Endothelial cell (in vitro differentiated cells): Measurements from ENCODE around the gene KRABD2.
A peak's percentile ranks its signal among the peaks of the same experiment; 100 is the strongest.
"Not testable (repeated sequence)": the region's sequence is repeated elsewhere in the genome, so short reads cannot be mapped to it uniquely, and the experiment has no call there.

Source experiments
- DNase-seq: peaks from one replicate; pipeline ENCODE4 v3.0.0; 2021; ENCODE audit warnings: low spot score
- H3K27ac Mint-ChIP-seq: one replicate; pipeline ENCODE4 v1.8.0; 2021; ENCODE audit warnings: mixed read lengths, inconsistent platforms; ENCODE audit not compliant: unreplicated experiment
- H3K27me3 Mint-ChIP-seq: one replicate; pipeline ENCODE4 v1.8.0; 2021; ENCODE audit warnings: mild to moderate bottlenecking, moderate library complexity, mixed read lengths, inconsistent platforms; ENCODE audit not compliant: unreplicated experiment
- H3K36me3 Mint-ChIP-seq: one replicate; pipeline ENCODE4 v1.8.0; 2021; ENCODE audit warnings: mild to moderate bottlenecking, low read depth, mixed read lengths, inconsistent platforms; ENCODE audit not compliant: unreplicated experiment
- H3K4me1 Mint-ChIP-seq: one replicate; pipeline ENCODE4 v1.8.0; 2021; ENCODE audit warnings: mild to moderate bottlenecking, mixed read lengths, inconsistent platforms; ENCODE audit not compliant: unreplicated experiment
- H3K4me3 Mint-ChIP-seq: one replicate; pipeline ENCODE4 v1.8.0; 2021; ENCODE audit warnings: mild to moderate bottlenecking, mixed read lengths, inconsistent platforms; ENCODE audit not compliant: unreplicated experiment
- H3K9me3 Mint-ChIP-seq: one replicate; pipeline ENCODE4 v1.8.0; 2021; ENCODE audit warnings: mixed read lengths, inconsistent platforms; ENCODE audit not compliant: unreplicated experiment
- CTCF ChIP-seq: fragments of 200-600 bp; sonication (generic); IDR thresholded peaks from one replicate; pipeline ENCODE4 v1.5.0; 2021; ENCODE audit warnings: antibody characterized with exemption; ENCODE audit not compliant: unreplicated experiment

KRABD2 gene

GRCh38 chr17:8382052-8382879 lies 5.8 kb upstream of the KRABD2 start:
- H3K4me3 Mint-ChIP-seq: peak overlapping the region; percentile 100
- no peak for DNase-seq
- H3K27ac Mint-ChIP-seq: peak overlapping the region; percentile 94
- H3K9me3 Mint-ChIP-seq: no peaks in the 10 kb centered on the region
- peaks cover 44% of the 10 kb centered on the region for H3K4me1 Mint-ChIP-seq
- no peak for TF ChIP-seq CTCF
- H3K36me3 Mint-ChIP-seq: peaks cover 22% of the 10 kb centered on the region
- peaks cover 18% of the 10 kb centered on the region for H3K27me3 Mint-ChIP-seq

GRCh38 chr17:8380049-8380448 lies 3.5 kb upstream of the KRABD2 start:
- Mint-ChIP-seq H3K27ac (no peak overlapping the region), H3K4me3 (no peak overlapping the region), H3K4me1 (peaks cover 46% of the 10 kb centered on the region), H3K36me3 (peaks cover 28% of the 10 kb centered on the region), H3K27me3 (peaks cover 14% of the 10 kb centered on the region), H3K9me3 (no peaks in the 10 kb centered on the region)
- DNase-seq: no peak
- no peak for TF ChIP-seq CTCF

- H3K4me3 Mint-ChIP-seq, DNase-seq, H3K27me3 Mint-ChIP-seq, H3K27ac Mint-ChIP-seq, H3K9me3 Mint-ChIP-seq: not testable (repeated sequence)
- peaks cover 34% of the 10 kb centered on the region for H3K4me1 Mint-ChIP-seq
- H3K36me3 Mint-ChIP-seq: peaks cover 28% of the 10 kb centered on the region
These were observed 1.6 kb upstream of the KRABD2 start for GRCh38 chr17:8378117-8378516.

GRCh38 chr17:8377422-8377821 lies 918 bp upstream of the KRABD2 start:
- no peak for DNase-seq
- Mint-ChIP-seq H3K4me3 (no peak overlapping the region), H3K36me3 (peaks cover 28% of the 10 kb centered on the region), H3K4me1 (peaks cover 27% of the 10 kb centered on the region), H3K9me3 (no peaks in the 10 kb centered on the region), H3K27me3 (no peaks in the 10 kb centered on the region), H3K27ac (peak overlapping the region; percentile 13)
- TF ChIP-seq CTCF: no peak

GRCh38 chr17:8375738-8376259 lies 705 bp downstream of the KRABD2 start:
- peaks cover 20% of the 10 kb centered on the region for H3K4me1 Mint-ChIP-seq
- peak overlapping the region; percentile 74 for H3K27ac Mint-ChIP-seq
- H3K36me3 Mint-ChIP-seq: peaks cover 21% of the 10 kb centered on the region
- H3K27me3 Mint-ChIP-seq: no peaks in the 10 kb centered on the region
- H3K4me3 Mint-ChIP-seq: peak overlapping the region; percentile 91
- no peaks in the 10 kb centered on the region for H3K9me3 Mint-ChIP-seq
- DNase-seq: no peak
- no peak for TF ChIP-seq CTCF

- not testable (repeated sequence) for DNase-seq, H3K4me3 Mint-ChIP-seq, H3K9me3 Mint-ChIP-seq, H3K27ac Mint-ChIP-seq, H3K27me3 Mint-ChIP-seq
- Mint-ChIP-seq H3K36me3 (peaks cover 31% of the 10 kb centered on the region), H3K4me1 (peaks cover 16% of the 10 kb centered on the region)
These were observed 2.6 kb downstream of the KRABD2 start for GRCh38 chr17:8373856-8374255.
